HL-60/S4 treated with retinoic acid at 250 ng/mL for 4 days and 3 days (cell line): ENCODE data around the gene STIL.
"Not testable (repeated sequence)": the region's sequence is repeated elsewhere in the genome, so short reads cannot be mapped to it uniquely, and the experiment has no call there.

ENCODE experiments used
- in situ Hi-C: fragments of 300-500 bp; cut with MboI; formaldehyde crosslinking; loops from 2 replicates; pipeline ENCODE4 v1.7.0; 2022; ENCODE audit warnings: low sequenced_read_pairs

The STIL gene

DNA sequence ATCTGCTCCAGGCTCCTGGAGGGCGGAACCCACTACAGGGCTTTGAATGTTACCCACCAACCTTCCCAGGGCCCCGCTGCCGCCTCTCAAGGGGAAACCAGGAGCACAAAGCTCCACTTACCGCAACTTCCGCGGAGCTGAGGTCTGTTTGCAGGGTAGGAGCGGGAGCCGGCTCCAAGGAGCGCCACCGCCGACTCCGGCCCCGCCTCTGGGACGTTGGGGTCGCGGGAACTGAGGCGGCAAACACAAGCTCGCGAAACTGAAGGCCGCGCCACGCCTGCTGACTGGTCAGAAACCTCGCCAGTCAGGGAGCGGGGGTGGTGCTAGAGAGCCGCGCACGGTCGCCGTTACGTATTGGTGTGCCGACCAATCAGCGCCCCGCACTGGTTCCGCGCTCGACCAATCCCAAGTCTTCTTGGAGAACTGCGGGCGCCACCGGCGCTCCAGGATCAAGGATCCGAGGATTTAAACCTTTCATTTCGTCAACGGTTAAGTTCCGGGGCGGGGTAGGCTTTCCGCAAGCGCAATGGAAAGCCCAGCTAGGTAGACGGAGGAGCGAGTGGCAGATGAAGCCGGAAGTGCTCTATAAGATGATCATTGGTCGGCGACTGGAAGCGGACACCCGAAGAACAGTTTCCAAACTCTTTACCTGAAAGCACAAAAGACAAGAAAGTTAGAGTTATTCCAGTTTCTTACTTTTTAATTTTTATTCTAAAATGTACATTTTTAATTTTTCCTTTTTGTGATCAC, at the start of gene STIL:
TSS of gene STIL (minus strand) at position 233 of the 750 bp plus-strand sequence. CDS start 3,828 bp downstream, outside the sequence.
- in situ Hi-C loops, result no loop called here

- in situ Hi-C loops, result no loop called here
Measured at GRCh38 chr1:47362828-47363227, 48.9 kb upstream of the STIL start.

DNA sequence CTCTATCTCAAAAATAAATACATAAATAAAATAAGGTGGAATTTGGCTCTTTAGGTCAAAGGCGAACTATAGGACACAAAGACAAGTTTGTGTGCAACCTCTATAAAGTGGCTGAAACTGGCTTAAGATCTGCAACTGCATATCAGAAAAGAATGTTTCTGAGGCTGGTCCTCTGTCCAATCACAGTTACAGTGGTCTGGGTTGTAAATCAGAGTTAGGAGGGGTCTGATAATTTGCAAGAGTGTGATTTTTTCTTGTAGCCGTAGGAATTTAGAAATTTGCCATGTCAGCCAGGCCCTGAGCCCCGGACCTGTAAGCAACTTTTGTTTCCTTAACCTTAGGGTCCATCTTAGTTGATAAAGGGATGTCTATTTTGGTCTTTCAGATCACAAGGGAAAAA, 47.4 kb upstream of the STIL start:
- in situ Hi-C loops, result no loop called here

DNA sequence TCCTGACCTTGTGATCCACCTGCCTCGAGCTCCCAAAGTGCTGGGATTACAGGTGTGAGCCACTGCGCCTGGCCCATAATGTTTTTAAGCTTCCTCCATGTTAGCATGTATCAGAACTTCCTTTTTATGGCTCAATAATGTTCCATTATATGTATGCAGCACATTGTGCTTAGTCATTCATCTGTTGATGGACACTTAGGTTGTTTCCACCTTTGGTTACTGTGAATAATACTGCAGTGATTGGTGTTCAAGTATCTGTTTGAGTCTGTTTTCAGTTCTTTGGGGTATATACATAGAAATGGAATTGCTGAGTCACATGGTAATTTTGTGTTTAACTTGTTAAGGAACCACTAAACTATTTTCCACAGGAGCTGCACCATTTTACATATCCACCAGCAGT, 37.4 kb upstream of the STIL start:
- in situ Hi-C loops, result no loop called here

- in situ Hi-C loops, result no loop called here
Measured at GRCh38 chr1:47348246-47348645, 34.3 kb upstream of the STIL start.

DNA sequence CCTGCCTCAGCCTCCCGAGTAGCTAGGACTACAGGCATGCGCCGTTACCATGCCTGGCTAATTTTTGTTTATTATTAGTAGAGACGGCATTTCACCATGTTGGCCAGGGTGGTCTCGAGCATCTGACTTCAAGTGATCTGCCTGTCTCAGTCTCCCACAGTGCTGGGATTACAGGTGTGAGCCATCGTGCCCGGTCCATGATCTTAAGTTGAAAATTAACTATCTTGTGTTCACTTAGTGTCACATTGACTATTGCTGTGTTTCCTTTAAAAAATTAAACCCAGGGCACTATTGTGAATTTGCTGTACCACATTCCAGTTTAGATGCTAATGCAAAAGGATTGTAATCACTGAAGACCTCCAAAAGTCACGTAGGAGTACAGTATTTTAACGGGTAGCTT, 33.8 kb upstream of the STIL start:
- in situ Hi-C loops, result no loop called here

GRCh38 chr1:47346979-47347378, 33.0 kb upstream of the STIL start:
- in situ Hi-C loops, result not testable (repeated sequence)

GRCh38 chr1:47340227-47340626, 26.3 kb upstream of the STIL start:
- in situ Hi-C loops, result no loop called here

DNA sequence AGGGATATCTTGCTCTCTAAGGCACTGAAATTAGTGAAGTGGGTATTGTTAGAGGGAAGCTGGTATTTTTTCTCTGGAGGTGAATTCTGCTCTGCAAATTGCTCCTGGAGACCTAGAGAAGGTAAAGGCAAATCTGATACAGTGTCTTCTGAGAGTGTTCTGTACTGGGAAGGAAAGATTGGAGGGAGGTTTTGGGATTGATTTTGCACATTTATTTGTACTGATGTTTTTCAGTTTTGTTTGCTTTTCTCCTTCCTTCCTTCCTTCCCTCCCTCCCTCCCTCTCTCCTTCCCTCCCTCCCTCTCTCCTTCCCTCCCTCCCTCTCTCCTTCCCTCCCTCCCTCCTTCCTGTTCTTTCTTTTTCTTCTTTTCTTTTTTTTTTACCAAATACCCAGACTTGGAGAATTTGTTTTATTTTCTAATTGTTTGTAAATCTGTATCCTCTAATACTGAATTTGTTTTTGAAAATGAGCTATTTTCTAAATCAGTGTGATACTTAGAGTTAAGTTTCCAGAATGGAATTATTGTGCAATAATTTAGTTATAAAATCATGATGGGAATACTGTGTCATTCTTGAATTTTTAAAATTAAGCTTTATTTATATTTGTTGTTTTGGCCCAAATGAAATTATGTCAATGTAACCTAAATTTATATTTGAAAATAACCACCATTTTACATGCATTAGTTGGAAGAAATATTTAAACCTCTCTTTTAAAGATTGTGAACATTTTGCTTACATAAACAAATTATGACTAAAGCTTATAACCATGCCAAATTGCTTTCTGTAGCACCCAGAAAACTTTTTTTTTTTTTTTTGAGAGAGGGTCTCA, 24.5 kb upstream of the STIL start:
- in situ Hi-C loops, result no loop called here

DNA sequence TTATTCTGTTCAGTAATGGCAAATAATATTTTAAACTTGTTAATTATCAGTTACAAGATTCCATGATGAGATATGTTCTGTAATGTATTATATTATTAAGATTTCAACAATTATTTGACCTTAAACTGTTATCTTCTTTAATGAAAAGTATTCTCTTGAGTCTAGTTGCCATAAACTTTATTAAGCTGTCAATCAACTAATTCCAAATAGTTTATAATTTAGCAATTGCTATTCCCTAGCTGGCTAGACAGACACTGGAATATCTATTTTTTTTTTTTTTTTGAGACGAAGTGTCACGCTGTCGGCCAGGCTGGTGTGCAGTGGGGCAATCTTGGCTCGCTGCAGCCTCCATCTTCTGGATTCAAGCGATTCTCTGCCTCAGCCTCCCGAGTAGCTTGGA, 23.4 kb upstream of the STIL start:
- in situ Hi-C loops, result no loop called here

- in situ Hi-C loops, result no loop called here
Measured at GRCh38 chr1:47334765-47335435, 21.0 kb upstream of the STIL start.

GRCh38 chr1:47333922-47334764, 20.2 kb upstream of the STIL start:
- in situ Hi-C loops, result no loop called here

DNA sequence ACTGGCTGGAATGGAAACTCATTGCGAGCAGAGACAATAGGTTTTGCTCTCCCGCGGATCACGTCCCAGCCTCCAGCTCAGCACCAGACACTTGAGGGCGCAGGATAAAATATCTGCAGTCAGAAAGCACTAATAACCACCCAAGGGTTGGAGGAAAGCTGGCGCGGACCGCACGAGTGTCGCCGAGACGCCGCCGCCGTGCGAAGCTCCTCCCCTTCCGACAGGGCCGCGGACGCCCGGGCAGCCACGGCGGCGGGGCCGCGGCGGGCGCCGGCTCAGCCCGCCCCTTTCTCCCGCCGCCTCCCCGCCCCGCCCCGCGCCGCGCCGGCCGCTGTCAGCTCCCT, 19.6 kb upstream of the STIL start, which contains the start of gene CMPK1:
TSS of gene CMPK1 (plus strand) at position 213 of the 344 bp plus-strand sequence. CDS start 156 bp downstream, outside the sequence.
- in situ Hi-C loops, result no loop called here

GRCh38 chr1:47332779-47333577, 19.0 kb upstream of the STIL start:
- in situ Hi-C loops, result no loop called here

- in situ Hi-C loops, result no loop called here
Measured at GRCh38 chr1:47331875-47332274, 17.9 kb upstream of the STIL start.

- in situ Hi-C loops, result no loop called here
Measured at GRCh38 chr1:47330212-47330611, 16.3 kb upstream of the STIL start.

DNA sequence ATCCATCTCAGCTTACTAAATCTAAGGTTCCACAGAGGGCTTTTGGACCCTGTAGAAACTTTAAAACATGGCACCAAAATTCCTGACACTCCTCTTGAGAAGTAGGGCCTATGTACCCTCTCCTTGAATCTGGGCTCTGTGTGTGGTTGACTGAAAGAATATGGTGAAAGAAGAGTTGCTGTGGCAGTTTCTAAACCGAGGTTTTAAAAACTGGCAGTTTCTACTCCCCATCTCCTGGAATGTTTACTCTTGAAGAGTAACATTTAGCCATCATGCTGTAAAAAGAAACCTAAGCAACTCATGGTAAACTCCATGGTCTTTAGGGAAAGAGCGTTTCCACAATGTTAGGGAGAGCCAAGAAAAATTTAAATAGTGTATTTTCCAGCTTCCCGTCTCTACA, 15.0 kb upstream of the STIL start:
- in situ Hi-C loops, result no loop called here

- in situ Hi-C loops, result no loop called here
Measured at GRCh38 chr1:47326271-47326670, 12.3 kb upstream of the STIL start.

DNA sequence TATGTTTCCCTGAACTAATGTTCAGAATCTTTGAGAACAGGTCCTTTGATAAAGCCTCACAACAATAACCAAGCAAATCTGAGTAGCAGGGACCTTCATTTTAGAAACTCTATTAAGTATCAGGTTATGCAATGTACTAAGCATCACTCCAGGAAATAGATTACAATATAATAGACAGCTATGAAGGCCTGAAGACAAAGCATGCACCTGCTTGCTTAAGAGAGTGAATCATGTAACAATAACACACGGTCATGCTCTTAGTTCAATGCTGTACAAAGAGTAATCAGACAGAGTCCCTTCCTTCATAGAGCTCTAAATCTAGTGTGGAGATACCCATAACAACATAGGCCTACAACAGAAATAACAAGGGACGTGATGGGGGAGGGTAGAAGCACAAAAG, 11.6 kb upstream of the STIL start:
- in situ Hi-C loops, result no loop called here

DNA sequence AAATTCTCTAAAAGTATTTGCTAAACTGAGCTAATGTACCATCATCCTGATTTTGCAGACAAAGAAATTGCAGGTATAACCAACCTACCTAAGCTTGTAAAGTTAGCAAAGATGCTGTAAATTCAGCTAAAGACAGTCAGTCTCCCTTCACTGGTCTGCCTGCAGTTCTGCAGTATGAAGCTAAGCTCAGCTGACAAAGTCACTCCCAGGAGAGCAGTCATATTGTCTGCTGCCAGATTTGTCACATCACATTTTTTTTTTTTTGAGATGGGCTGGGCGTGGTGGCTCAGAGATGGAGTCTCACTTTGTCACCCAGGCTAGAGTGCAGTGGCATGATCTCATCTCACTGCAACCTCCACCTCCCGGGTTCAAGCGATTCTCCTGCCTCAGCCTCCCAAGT, 10.7 kb upstream of the STIL start:
- in situ Hi-C loops, result no loop called here
